K562 (cell line): ENCODE measurements around the gene RPL19. TPM values are rescaled to one million over a fixed set of nuclear protein-coding genes. Genes with fewer than 3 reads are reported as not detected.
A peak's percentile ranks its signal among the peaks of the same experiment; 100 is the strongest.

ENCODE experiments used
- ATAC-seq: fragments of 200-7000 bp; cut with Tn5 transposase; 3 replicates; pipeline ENCODE4 v1.9.1; 2020; ENCODE audit warnings: moderate library complexity
- BruUV-seq: library from RNA; stranded (reverse); fragments of 400-500 nt; replicated peaks from 2 replicates; lab custom pipeline; 2021; lab: Mats Ljungman, UMichigan
- CTCF ChIA-PET: fragments of 300-600 bp; formaldehyde crosslinking; extraction: SDS; loops from one replicate; lab custom pipeline; 2021; ENCODE audit warnings: low intra/inter-chr PET ratio; lab: Yijun Ruan, JAX
- POLR2A ChIA-PET: fragments of 300-600, 350-650 bp; sonication (Branson Sonifier 250); formaldehyde crosslinking; extraction: SDS; loops from one replicate; lab custom pipeline; 2021; ENCODE audit warnings: antibody characterized with exemption, inconsistent platforms; lab: Yijun Ruan, JAX
- DNase-seq, 4 experiments: peaks; one replicate each; pipeline versions ENCODE4 v3.0.0 to v3.0.0-alpha.2; 2011 to 2018; ENCODE audit warnings: low spot score in 3 of 4, mixed read lengths in 3 of 4; ENCODE audit errors: extremely low read depth in 1 of 4
- FAIRE-seq: peaks from 2 replicates; lab custom pipeline; 2011; peaks lifted over from hg19 to GRCh38; lab: Jason Lieb, UNC
- H2AFZ ChIP-seq: 2 replicates; pipeline ENCODE4 v1.6.0; 2011; ENCODE audit warnings: low read depth, low read length, control low read depth, inconsistent platforms
- H3K27ac ChIP-seq: fragments of 200-600 bp; 3 replicates; pipeline ENCODE4 v1.8.0; 2011; ENCODE audit warnings: low read depth, mild to moderate bottlenecking, control low read depth, inconsistent platforms, low read length, moderate library complexity, mixed read lengths; ENCODE audit errors: extremely low read depth
- H3K27me3 ChIP-seq, 2 experiments: fragments of 300-600 bp in 1 of 2; 2 replicates in 1 of 2; 3 replicates in 1 of 2; pipeline versions ENCODE4 v1.6.0 to v1.8.0; 2011; ENCODE audit warnings: inconsistent platforms in 2 of 2, low read length in 2 of 2, mild to moderate bottlenecking in 1 of 2, mixed read lengths in 1 of 2, moderate library complexity in 1 of 2; ENCODE audit not compliant: control insufficient read depth in 2 of 2, insufficient read depth in 2 of 2
- H3K36me3 ChIP-seq: fragments of 300-600 bp; 3 replicates; pipeline ENCODE4 v1.8.0; 2011; ENCODE audit warnings: mild to moderate bottlenecking, low read length, inconsistent platforms; ENCODE audit not compliant: control insufficient read depth, insufficient read depth
- H3K4me1 ChIP-seq, 2 experiments: fragments of 200-600 bp in 1 of 2; replicated peaks in 1 of 2; 2 replicates in 1 of 2; 3 replicates in 1 of 2; pipeline versions ENCODE4 v1.5.1 to v1.8.0; 2011; ENCODE audit warnings: inconsistent platforms in 2 of 2, low read length in 2 of 2, mild to moderate bottlenecking in 1 of 2, mixed read lengths in 1 of 2, moderate library complexity in 1 of 2; ENCODE audit not compliant: control insufficient read depth in 2 of 2, insufficient read depth in 2 of 2
- H3K4me2 ChIP-seq: 2 replicates; pipeline ENCODE4 v1.6.1; 2011; ENCODE audit warnings: low read length, control low read depth, inconsistent platforms, mixed read lengths; ENCODE audit not compliant: insufficient read depth
- H3K4me3 ChIP-seq: fragments of 200-600 bp; sonication (generic), shearing (Covaris generic); 2 replicates; pipeline ENCODE4 v1.5.1; 2016; ENCODE audit warnings: control low read depth, inconsistent platforms
- H3K79me2 ChIP-seq: fragments of 200-600 bp; 3 replicates; pipeline ENCODE4 v1.8.0; 2011; ENCODE audit warnings: low read length, inconsistent platforms; ENCODE audit not compliant: control insufficient read depth, insufficient read depth
- H3K9ac ChIP-seq, 2 experiments: 2 replicates each; pipeline versions ENCODE4 v1.6.0 to v1.6.1; 2011; ENCODE audit warnings: low read depth in 2 of 2, low read length in 2 of 2, control low read depth in 1 of 2, inconsistent platforms in 1 of 2, mild to moderate bottlenecking in 1 of 2, mixed read lengths in 1 of 2; ENCODE audit not compliant: insufficient read depth in 1 of 2
- H3K9me1 ChIP-seq: one replicate; pipeline ENCODE4 v1.6.0; 2011; ENCODE audit warnings: inconsistent platforms, mild to moderate bottlenecking, low read length, moderate library complexity; ENCODE audit not compliant: control insufficient read depth, insufficient read depth
- H3K9me3 ChIP-seq: replicated peaks from 2 replicates; pipeline ENCODE4 v1.5.1; 2011; ENCODE audit warnings: low read depth, low read length, inconsistent platforms; ENCODE audit not compliant: control insufficient read depth, insufficient read depth
- H4K20me1 ChIP-seq: replicated peaks from 2 replicates; pipeline ENCODE4 v1.6.1; 2011; ENCODE audit warnings: low read length, inconsistent platforms, mixed read lengths; ENCODE audit not compliant: control insufficient read depth, insufficient read depth
- ARID1B ChIP-seq: fragments of 450-650 bp; IDR thresholded peaks from 2 replicates; pipeline ENCODE4 v1.6.1; 2016; ENCODE audit warnings: antibody characterized with exemption, mild to moderate bottlenecking, inconsistent platforms
- ATF3 ChIP-seq, 2 experiments: fragments of 450-650 bp in 1 of 2; sonication (generic) in 1 of 2; formaldehyde crosslinking in 1 of 2; IDR thresholded peaks in 1 of 2; conservative IDR thresholded peaks in 1 of 2; 2 replicates each; pipeline versions ENCODE4 v1.6.1 to v1.8.1; 2016 to 2023; ENCODE audit warnings: mild to moderate bottlenecking in 2 of 2, moderate library complexity in 2 of 2, inconsistent platforms in 1 of 2, missing genetic modification reagents in 1 of 2
- CBFA2T3 ChIP-seq: fragments of 450-650 bp; IDR thresholded peaks from 2 replicates; pipeline ENCODE4 v1.6.1; 2017
- DACH1 ChIP-seq: fragments of 450-650 bp; IDR thresholded peaks from 2 replicates; pipeline ENCODE4 v1.6.1; 2018; ENCODE audit not compliant: partially characterized antibody
- ETV1 ChIP-seq: fragments of 450-650 bp; conservative IDR thresholded peaks from 2 replicates; pipeline ENCODE4 v1.6.1; 2016; ENCODE audit warnings: missing genetic modification characterization, control low read depth, low read depth, missing compliant biosample characterization
- FOSL1 ChIP-seq: fragments of 200-800 bp; sonication (Bioruptor generic); conservative IDR thresholded peaks from 2 replicates; pipeline ENCODE4 v1.6.1; 2016; ENCODE audit warnings: missing genetic modification characterization, missing compliant biosample characterization
- JUN ChIP-seq, 2 experiments: sonication (generic) in 1 of 2; formaldehyde crosslinking in 1 of 2; IDR thresholded peaks; 2 replicates each; pipeline versions ENCODE4 v1.6.1 to v1.8.0; 2012 to 2022; ENCODE audit warnings: borderline replicate concordance in 2 of 2, mild to moderate bottlenecking in 2 of 2, improper control_type of control experiment in 1 of 2, low read depth in 1 of 2, low read length in 1 of 2, missing genetic modification reagents in 1 of 2
- JUND ChIP-seq, 2 experiments: IDR thresholded peaks; 2 replicates in 1 of 2; 3 replicates in 1 of 2; pipeline ENCODE4 v1.6.1; 2011; ENCODE audit warnings: borderline replicate concordance in 2 of 2, low read depth in 2 of 2, low read length in 2 of 2, improper control_type of control experiment in 1 of 2, missing biosample characterization in 1 of 2, missing genetic modification characterization in 1 of 2, missing genetic modification reagents in 1 of 2
- KDM1A ChIP-seq, 2 experiments: fragments of 450-650 bp; IDR thresholded peaks; 2 replicates each; pipeline ENCODE4 v1.6.1; 2016; ENCODE audit warnings: mild to moderate bottlenecking in 2 of 2
- MTF1 ChIP-seq: fragments of 250-450 bp; sonication (Bioruptor Pico); IDR thresholded peaks from 2 replicates; pipeline ENCODE4 v1.9.0; 2021; ENCODE audit warnings: moderate library complexity, mild to moderate bottlenecking, inconsistent platforms, borderline replicate concordance
- NCOR1 ChIP-seq: fragments of 450-650 bp; IDR thresholded peaks from 2 replicates; pipeline ENCODE4 v1.6.1; 2016; ENCODE audit warnings: mild to moderate bottlenecking, moderate library complexity
- NFIC ChIP-seq: fragments of 450-650 bp; IDR thresholded peaks from 2 replicates; pipeline ENCODE4 v1.6.1; 2017; ENCODE audit warnings: mild to moderate bottlenecking, inconsistent platforms
- RAD21 ChIP-seq, 2 experiments: fragments of 250-450 bp in 1 of 2; fragments of 450-650 bp in 1 of 2; sonication (Bioruptor Pico) in 1 of 2; formaldehyde crosslinking in 1 of 2; IDR thresholded peaks in 1 of 2; conservative IDR thresholded peaks in 1 of 2; 2 replicates each; pipeline versions ENCODE4 v1.4.0 to v1.8.0; 2020 to 2022; ENCODE audit warnings: mild to moderate bottlenecking in 2 of 2, moderate library complexity in 1 of 2
- SMARCE1 ChIP-seq: fragments of 450-650 bp; IDR thresholded peaks from 2 replicates; pipeline ENCODE4 v1.7.1; 2016; ENCODE audit warnings: mild to moderate bottlenecking
- ZKSCAN1 ChIP-seq: fragments of 150-350 bp; IDR thresholded peaks from 2 replicates; pipeline ENCODE4 v1.6.1; 2016; ENCODE audit warnings: low read depth, low read length
- WGBS: fragments of 100-300 bp; shearing (Covaris generic); methylation state at CpG from one replicate; pipeline ENCODE4 v1.1.6; 2016; ENCODE audit warnings: low coverage, mixed read lengths; ENCODE audit not compliant: insufficient coverage; ENCODE audit errors: missing lambda C conversion rate; 5-methylcytosine and 5-hydroxymethylcytosine counted together
- in situ Hi-C: fragments of 300-500 bp; cut with MboI; formaldehyde crosslinking; loops from 4 replicates; pipeline ENCODE4 v1.15.0; 2018; ENCODE audit warnings: inconsistent platforms, mixed read lengths
- intact Hi-C: fragments of 100-400 bp; cut with micrococcal nuclease; formaldehyde crosslinking; loops from 2 replicates; pipeline ENCODE4 v1.14.2; 2022
- polyA plus RNA-seq, 8 experiments: library from polyadenylated mRNA; depleted of rRNA in 4 of 8; stranded (reverse) in 5 of 8; unstranded in 3 of 8; fragments of >200 nt; fragmentation: Nextera tagmentation in 2 of 8; fragmentation: Illumina TruSeq in 1 of 8; extraction: Ambion mirVana in 2 of 8; extraction: Trizol in 1 of 8; gene quantifications; 2 replicates each; pipeline versions ENCODE4 v1.2.1 to v1.2.3, GENCODE V29; 2011 to 2014; ENCODE audit warnings: inconsistent platforms in 1 of 8, missing spikeins in 1 of 8
- total RNA-seq, 7 experiments: library from RNA; depleted of rRNA in 6 of 7; stranded (reverse); fragments of >200 nt in 6 of 7; fragmentation: Illumina TruSeq in 2 of 7; extraction: Trizol in 2 of 7; gene quantifications; 2 replicates each; pipeline versions ENCODE4 v1.2.1 to v1.2.3, GENCODE V29; 2011 to 2021; ENCODE audit warnings: low replicate concordance in 1 of 7

Gene RPL19
- total and polyA plus RNA-seq, 9 of the 15 experiments (the other 6 are each of a cell fraction or from before 2014, with no cell fraction given) = 2,263 to 4,614 (median 3,727) TPM

DNA sequence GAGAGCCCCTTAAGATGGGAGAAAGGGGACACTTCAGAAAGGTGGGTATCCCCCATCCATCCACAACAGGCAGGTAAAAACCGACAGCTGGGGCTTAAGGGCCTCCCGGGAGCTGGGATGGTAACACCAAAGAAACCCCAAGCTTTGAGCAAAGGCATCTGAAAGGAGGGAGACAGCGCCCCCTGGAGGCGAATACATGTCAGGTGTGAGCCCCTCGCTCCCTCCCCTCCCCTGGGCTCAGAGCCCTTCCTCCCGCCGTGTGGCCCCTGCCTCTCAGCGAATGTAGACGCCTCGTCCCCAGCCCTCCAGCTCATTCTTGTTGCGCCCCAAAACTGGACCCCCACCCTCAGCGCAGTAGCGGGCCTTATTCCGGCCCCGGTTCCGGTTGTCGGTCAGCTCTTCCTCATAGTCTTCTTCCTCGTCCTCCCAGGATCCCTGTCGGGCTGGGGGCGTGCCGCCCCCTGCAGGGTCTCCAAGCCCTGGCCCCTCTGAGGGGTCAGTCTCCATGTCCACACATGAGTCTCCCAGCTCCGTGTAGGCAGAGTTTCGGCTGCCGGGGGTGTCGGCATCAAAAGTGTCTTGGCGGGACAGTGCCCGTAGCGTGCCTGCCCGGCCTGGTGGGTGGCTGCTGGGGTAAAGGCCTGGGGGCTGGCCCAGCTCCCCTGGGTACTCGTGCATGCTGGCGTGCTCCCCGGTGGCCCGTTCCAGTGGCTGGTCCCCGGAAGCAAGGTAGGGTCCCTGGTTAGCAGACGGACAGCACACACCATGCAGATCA lies 25.0 kb upstream of the RPL19 start (continued):
- TF ChIP-seq RAD21 (CRISPR knock-in tag; conservative IDR thresholded peaks at IDR 0.05 in 1 of 2, IDR thresholded peaks at IDR 0.05 in 1 of 2) (peak; percentile 43 to 67), MTF1 (CRISPR knock-in tag) (no peak)

GRCh38 chr17:39175695-39176093 lies 24.4 kb upstream of the RPL19 start:
- Histone ChIP-seq H3K79me2 (no peaks in the 10 kb centered on the region), H3K9me1 (peaks cover 5% of the 10 kb centered on the region), H3K27ac (peak overlapping the region; percentile 41; the same call in 1 of the 3 replicates), H3K27me3 (no peaks in the 10 kb centered on the region), H3K36me3 (peaks cover 12% of the 10 kb centered on the region; the same call in 2 of the 3 replicates), H3K9ac (peak overlapping the region in 1 of 2 experiments; percentile 54; a peak in 2 of 4 replicates), H2AFZ (no peak overlapping the region), H3K4me2 (no peak overlapping the region), H3K4me3 (no peak overlapping the region), H4K20me1 (peaks cover 6% of the 10 kb centered on the region), H3K9me3 (no peaks in the 10 kb centered on the region), H3K4me1 (peaks cover 7 to 33% of the 10 kb centered on the region in 2 experiments)
- peak; percentile 37; the same call in 2 of the 3 replicates for ATAC-seq
- FAIRE-seq = peak; percentile 63
- ChIA-PET POLR2A (interaction anchor here (0.6 to 1.3 kb wide), 4 partner anchors 7 to 115 kb away, joined by 3 to 5 read pairs (median 3); no protein-coding TSS in a partner anchor), CTCF (interaction anchor here (0.8 to 2.5 kb wide), 2 partner anchors 106 to 193 kb away, joined by 4 to 6 read pairs; no protein-coding TSS in a partner anchor)
- WGBS = 22% methylated on average over 10 of the region's 10 CpGs
- no TSS peak for BruUV-seq
- TF ChIP-seq ZKSCAN1 = no peak
- peak; percentile 87 for TF ChIP-seq DACH1
- TF ChIP-seq NFIC = 0 out of 2 replicates have a peak, but pooled peaks have one; percentile 23
- TF ChIP-seq ETV1 (tag) = no peak
- 0 out of 2 replicates have a peak, but pooled peaks have one; percentile 34 for TF ChIP-seq SMARCE1
- 0 out of 2 replicates have a peak, but pooled peaks have one; percentile 30 for TF ChIP-seq ARID1B
- TF ChIP-seq ATF3 (IDR thresholded peaks at IDR 0.05) = peak; percentile 80
- no peak for TF ChIP-seq ATF3 (CRISPR knock-in tag; conservative IDR thresholded peaks at IDR 0.05)
- TF ChIP-seq NCOR1 = no peak
- peak; percentile 25; the same call in 1 of the 2 replicates for TF ChIP-seq CBFA2T3
- TF ChIP-seq FOSL1 (tag) = peak; percentile 85
- peak; percentile 73 for TF ChIP-seq JUND (IDR thresholded peaks at IDR 0.05; ENCODE audit: borderline replicate concordance, low read depth, low read length)
- TF ChIP-seq JUND (tag; IDR thresholded peaks at IDR 0.05; ENCODE audit: borderline replicate concordance, low read depth, low read length) = 0 out of 3 replicates have a peak, but pooled peaks have one; percentile 43
- peak; percentile 60; the same call in 1 of the 2 replicates for TF ChIP-seq JUN (IDR thresholded peaks at IDR 0.05; ENCODE audit: borderline replicate concordance, low read depth, low read length)
- no peak for TF ChIP-seq JUN (CRISPR knock-in tag; IDR thresholded peaks at IDR 0.05; ENCODE audit: borderline replicate concordance)
- TF ChIP-seq KDM1A (IDR thresholded peaks at IDR 0.05) = peak; percentile 62 to 73; a peak in 3 of 4 replicates
- in situ Hi-C loops = no loop called here
- intact Hi-C loops = no loop called here
- peak; percentile 37 to 60 (median 54) for DNase-seq
